HepG2 (cell line): Measurements from ENCODE around the gene HOXD8. TPM values are rescaled to one million over a fixed set of nuclear protein-coding genes. Genes with fewer than 3 reads are reported as not detected.

Experiments used
- ATAC-seq: fragments of 200-7000 bp; cut with Tn5 transposase; 3 replicates; pipeline ENCODE4 v1.9.1; 2020; ENCODE audit warnings: mild to moderate bottlenecking, moderate library complexity
- BruUV-seq: library from RNA; stranded (reverse); fragments of 400-500 nt; replicated peaks from 2 replicates; lab custom pipeline; 2021; lab: Mats Ljungman, UMichigan
- CTCF ChIA-PET: fragments of 300-600 bp; formaldehyde crosslinking; extraction: SDS; loops from one replicate; lab custom pipeline; 2021; ENCODE audit warnings: low total read pairs, inconsistent platforms, low intra/inter-chr PET ratio; lab: Yijun Ruan, JAX
- POLR2A ChIA-PET: fragments of 350-600 bp; sonication (Branson Sonifier 250); formaldehyde crosslinking; loops from one replicate; lab custom pipeline; 2020; ENCODE audit warnings: antibody characterized with exemption, inconsistent platforms; lab: Yijun Ruan, JAX
- DNase-seq: peaks from one replicate; pipeline ENCODE4 v3.0.0-alpha.2; 2015; ENCODE audit warnings: low spot score
- FAIRE-seq: peaks from 3 replicates; lab custom pipeline; 2011; peaks lifted over from hg19 to GRCh38; lab: Jason Lieb, UNC
- H2AFZ ChIP-seq: one replicate; pipeline ENCODE4 v1.6.1; 2011; ENCODE audit warnings: low read length, inconsistent platforms
- H3K27ac ChIP-seq: fragments of 300-600 bp; 3 replicates; pipeline ENCODE4 v1.8.0; 2011; ENCODE audit warnings: mixed run types, mild to moderate bottlenecking, mixed read lengths, low read length, inconsistent platforms; ENCODE audit not compliant: insufficient read depth; ENCODE audit errors: extremely low read length
- H3K27me3 ChIP-seq, 2 experiments: fragments of 200-600 bp in 1 of 2; 2 replicates in 1 of 2; 3 replicates in 1 of 2; pipeline versions ENCODE4 v1.6.0 to v1.8.0; 2011; ENCODE audit warnings: low read length in 2 of 2, mild to moderate bottlenecking in 2 of 2, moderate library complexity in 2 of 2, inconsistent platforms in 1 of 2; ENCODE audit not compliant: insufficient read depth in 2 of 2, control insufficient read depth in 1 of 2
- H3K36me3 ChIP-seq, 2 experiments: fragments of 200-600 bp in 1 of 2; replicated peaks in 1 of 2; 2 replicates in 1 of 2; 3 replicates in 1 of 2; pipeline versions ENCODE4 v1.5.1 to v1.8.0; 2011; ENCODE audit warnings: low read length in 2 of 2, inconsistent platforms in 1 of 2; ENCODE audit not compliant: insufficient read depth in 2 of 2, control insufficient read depth in 1 of 2
- H3K4me1 ChIP-seq: 2 replicates; pipeline ENCODE4 v1.5.1; 2012; ENCODE audit warnings: low read length, inconsistent platforms; ENCODE audit not compliant: insufficient read depth
- H3K4me2 ChIP-seq: 2 replicates; pipeline ENCODE4 v1.6.0; 2011; ENCODE audit warnings: low read depth, low read length, inconsistent platforms
- H3K4me3 ChIP-seq, 3 experiments: fragments of 200-600 bp in 1 of 3; sonication (generic), shearing (Covaris generic) in 1 of 3; replicated peaks in 1 of 3; 2 replicates each; pipeline ENCODE4 v1.5.1; 2011 to 2016; ENCODE audit warnings: low read length in 3 of 3, inconsistent platforms in 2 of 3, low read depth in 2 of 3, mild to moderate bottlenecking in 2 of 3, control low read depth in 1 of 3, mixed read lengths in 1 of 3; ENCODE audit not compliant: insufficient read depth in 1 of 3
- H3K79me2 ChIP-seq: one replicate; pipeline ENCODE4 v1.6.1; 2011; ENCODE audit warnings: low read length, inconsistent platforms; ENCODE audit not compliant: insufficient read depth
- H3K9ac ChIP-seq: 2 replicates; pipeline ENCODE4 v1.6.0; 2011; ENCODE audit warnings: mild to moderate bottlenecking, low read depth, low read length, inconsistent platforms; ENCODE audit not compliant: insufficient read depth
- H3K9me3 ChIP-seq: 2 replicates; pipeline ENCODE4 v1.5.1; 2012; ENCODE audit warnings: mild to moderate bottlenecking, low read length
- H4K20me1 ChIP-seq: 2 replicates; pipeline ENCODE4 v1.6.0; 2011; ENCODE audit warnings: inconsistent platforms, mild to moderate bottlenecking, low read length, moderate library complexity; ENCODE audit not compliant: insufficient read depth
- FOSL1 ChIP-seq: sonication (generic); formaldehyde crosslinking; IDR thresholded peaks from 2 replicates; pipeline ENCODE4 v1.9.0; 2021; ENCODE audit warnings: missing genetic modification reagents, borderline replicate concordance
- HDAC6 ChIP-seq: fragments of 200-600 bp; sonication (generic); IDR thresholded peaks from 2 replicates; pipeline ENCODE4 v1.7.0; 2017; ENCODE audit warnings: mild to moderate bottlenecking, antibody characterized with exemption, low read length, low read depth
- KIAA2018 ChIP-seq: sonication (generic); formaldehyde crosslinking; IDR thresholded peaks from 2 replicates; pipeline ENCODE4 v1.5.0; 2020; ENCODE audit warnings: mild to moderate bottlenecking, missing genetic modification reagents, borderline replicate concordance
- PHF8 ChIP-seq: sonication (generic); formaldehyde crosslinking; IDR thresholded peaks from 2 replicates; pipeline ENCODE4 v1.5.0; 2020; ENCODE audit warnings: missing genetic modification reagents
- RBM22 ChIP-seq: fragments of 200-400 bp; formaldehyde crosslinking; optimal IDR thresholded peaks from 2 replicates; pipeline ENCODE3; 2017; ENCODE audit warnings: mild to moderate bottlenecking, low read length, moderate library complexity
- ZBTB42 ChIP-seq: sonication (generic); formaldehyde crosslinking; IDR thresholded peaks from 2 replicates; pipeline ENCODE4 v1.5.0; 2020; ENCODE audit warnings: mild to moderate bottlenecking, missing genetic modification reagents
- ZMAT3 ChIP-seq: sonication (generic); formaldehyde crosslinking; conservative IDR thresholded peaks from 2 replicates; pipeline ENCODE4 v1.7.0; 2021; ENCODE audit warnings: missing genetic modification reagents
- ZNF7 ChIP-seq: IDR thresholded peaks from 2 replicates; pipeline ENCODE4 v1.6.1; 2016; ENCODE audit warnings: missing biosample characterization, missing genetic modification reagents
- WGBS: methylation state at CpG from one replicate; pipeline ENCODE4 v1.1.6; 2017; ENCODE audit warnings: low lambda C conversion rate; 5-methylcytosine and 5-hydroxymethylcytosine counted together
- in situ Hi-C: cut with HindIII; loops from 2 replicates; pipeline ENCODE4 v1.10.0; 2017; ENCODE audit warnings: low pct_unique_long_range_greater_than_20kb; ENCODE audit not compliant: extremely low pct_ligation_motif_present
- intact Hi-C: fragments of 100-400 bp; cut with micrococcal nuclease; formaldehyde crosslinking; loops from one replicate; pipeline ENCODE4 v1.10.0; 2022; ENCODE audit not compliant: unreplicated experiment
- polyA plus RNA-seq, 8 experiments: library from polyadenylated mRNA; depleted of rRNA in 3 of 8; stranded (reverse) in 7 of 8; unstranded in 1 of 8; fragments of >200 nt; fragmentation: Illumina TruSeq in 4 of 8; extraction: Trizol in 4 of 8; gene quantifications; 2 replicates each; pipeline versions ENCODE4 v1.2.1 to v1.2.3, GENCODE V29; 2011 to 2016; ENCODE audit warnings: low read depth in 4 of 8, missing spikeins in 1 of 8, mixed read lengths in 1 of 8; ENCODE audit not compliant: insufficient read depth in 1 of 8
- total RNA-seq, 5 experiments: library from RNA; depleted of rRNA; stranded (reverse); fragments of >200 nt; fragmentation: Illumina TruSeq; extraction: Trizol; gene quantifications; 2 replicates each; pipeline ENCODE4 v1.2.3, GENCODE V29; 2016; ENCODE audit warnings: low read depth in 1 of 5

HOXD8 gene
- total and polyA plus RNA-seq, 2 of the 13 experiments (the other 11 are each of a cell fraction or from before 2014, with no cell fraction given) = not detected

- TF ChIP-seq RBM22 = no peak
- no peak for TF ChIP-seq ZMAT3
- no peak for TF ChIP-seq ZBTB42 (CRISPR knock-in tag)
- TF ChIP-seq FOSL1 (CRISPR knock-in tag) = no peak
- TF ChIP-seq KIAA2018 (CRISPR knock-in tag) = no peak
- TF ChIP-seq ZNF7 (CRISPR knock-in tag) = no peak
- no peak for TF ChIP-seq PHF8
- no peak for TF ChIP-seq HDAC6
- no peak overlapping the region for H3K27ac ChIP-seq
- POLR2A ChIA-PET = no interaction called here
- 25% methylated on average over 2 of the region's 2 CpGs for whole genome bisulfite sequencing
- no peaks in the 10 kb centered on the region for H4K20me1 ChIP-seq
- no peak overlapping the region for H2AFZ ChIP-seq
- no peak for DNase-seq
- H3K4me3 ChIP-seq = no peak overlapping the region
- H3K4me1 ChIP-seq = peaks cover 11% of the 10 kb centered on the region
- no peaks in the 10 kb centered on the region for H3K36me3 ChIP-seq
- in situ Hi-C loops = no loop called here
- no peak for FAIRE-seq
- no peak overlapping the region for H3K4me2 ChIP-seq
- H3K9ac ChIP-seq = no peak overlapping the region
- CTCF ChIA-PET = no interaction called here
- ATAC-seq = no peak
- H3K79me2 ChIP-seq = no peaks in the 10 kb centered on the region
- intact Hi-C loops = no loop called here
- no peaks in the 10 kb centered on the region for H3K9me3 ChIP-seq
- peaks cover 9 to 91% of the 10 kb centered on the region in 2 experiments; a peak in 4 of 5 replicates for H3K27me3 ChIP-seq
- no TSS peak for BruUV-seq
These were observed 7.7 kb downstream of the HOXD8 start for GRCh38 chr2:176137252-176137580.
